GM19328 (cell line): ENCODE results near the gene UBE2J2.
A peak's percentile ranks its signal among the peaks of the same experiment; 100 is the strongest.

ENCODE experiments used
- ATAC-seq: cut with Tn5 transposase; IDR thresholded peaks from one replicate; pipeline ENCODE4 v1.9.1; 2021; ENCODE audit warnings: mild to moderate bottlenecking, moderate library complexity; ENCODE audit not compliant: unreplicated experiment

UBE2J2 gene

GRCh38 chr1:1282998-1283397 lies 9.3 kb upstream of the UBE2J2 start:
- ATAC-seq = no peak

DNA sequence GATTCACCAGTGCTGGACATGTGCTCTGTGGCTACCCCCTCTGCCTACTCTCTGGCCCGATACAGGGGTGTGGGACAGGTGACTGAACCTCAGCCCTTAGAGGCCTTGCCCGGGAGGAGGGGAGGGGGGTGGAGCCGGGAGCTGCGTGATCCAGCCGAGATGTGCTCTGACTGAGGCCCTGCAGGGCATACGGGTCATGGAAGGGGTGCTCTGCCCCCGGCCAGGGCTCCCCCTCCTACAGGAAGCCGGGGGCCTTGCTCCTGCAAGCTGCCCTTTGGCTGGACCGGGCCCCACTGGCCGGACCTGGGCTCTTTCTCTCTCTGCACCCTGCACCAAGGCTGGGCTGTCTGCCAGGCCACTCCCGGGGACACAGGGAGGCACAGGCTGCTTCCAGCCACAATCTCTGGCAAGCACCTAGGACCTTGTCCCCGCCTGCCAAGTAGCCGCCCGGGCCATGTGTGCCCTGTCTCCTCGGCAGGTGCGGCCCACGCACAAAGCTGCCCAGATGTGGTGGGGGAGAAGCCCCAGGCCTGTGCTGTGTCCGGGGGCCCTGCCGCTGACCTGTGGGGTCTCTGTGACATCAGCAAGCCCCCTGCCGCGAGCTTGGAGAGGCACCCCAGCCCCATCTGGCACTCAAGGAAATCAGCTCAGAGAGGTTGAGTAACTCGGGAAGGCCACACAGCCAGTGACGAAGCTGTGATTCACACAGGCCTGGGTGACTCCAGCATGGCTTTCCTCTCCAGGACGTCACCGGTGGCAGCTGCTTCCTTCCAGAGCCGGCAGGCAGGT lies 8.1 kb upstream of the UBE2J2 start:
- no peak for ATAC-seq

DNA sequence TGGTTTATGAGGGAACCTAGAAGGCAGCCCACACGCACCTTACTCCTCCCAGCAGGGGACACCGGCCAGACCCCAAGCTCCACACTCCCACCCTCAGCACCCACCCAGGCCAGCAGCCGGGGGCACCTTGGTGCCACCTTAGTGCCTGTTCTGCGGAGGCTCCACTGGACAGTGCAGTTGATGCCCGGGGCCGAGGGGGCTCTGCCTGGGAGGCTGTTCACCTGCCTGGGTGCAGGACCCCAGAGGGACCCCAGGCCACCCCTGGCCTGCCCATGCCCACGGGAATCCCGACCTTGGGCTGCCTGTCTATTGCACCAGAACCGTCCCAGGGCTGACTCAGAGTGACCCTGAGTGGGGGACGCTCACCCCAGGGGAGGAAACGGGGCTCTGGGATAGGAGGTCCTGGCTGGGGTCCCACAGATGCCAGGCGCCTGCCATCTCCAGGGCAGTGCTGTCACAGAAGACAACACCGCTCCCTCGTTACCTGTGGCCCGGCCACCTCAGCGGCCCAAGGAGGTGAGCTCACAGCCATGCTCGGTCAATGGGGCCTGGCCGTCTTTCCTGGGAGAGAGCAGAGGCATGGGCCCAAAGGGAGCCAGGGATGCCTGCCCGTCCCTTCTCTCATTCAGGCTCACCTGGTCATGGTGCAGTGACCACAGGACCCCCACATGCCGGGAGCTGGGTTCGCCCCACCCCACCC lies 7.3 kb upstream of the UBE2J2 start:
- ATAC-seq = no peak

GRCh38 chr1:1279028-1279427 lies 5.4 kb upstream of the UBE2J2 start:
- no peak for ATAC-seq

DNA sequence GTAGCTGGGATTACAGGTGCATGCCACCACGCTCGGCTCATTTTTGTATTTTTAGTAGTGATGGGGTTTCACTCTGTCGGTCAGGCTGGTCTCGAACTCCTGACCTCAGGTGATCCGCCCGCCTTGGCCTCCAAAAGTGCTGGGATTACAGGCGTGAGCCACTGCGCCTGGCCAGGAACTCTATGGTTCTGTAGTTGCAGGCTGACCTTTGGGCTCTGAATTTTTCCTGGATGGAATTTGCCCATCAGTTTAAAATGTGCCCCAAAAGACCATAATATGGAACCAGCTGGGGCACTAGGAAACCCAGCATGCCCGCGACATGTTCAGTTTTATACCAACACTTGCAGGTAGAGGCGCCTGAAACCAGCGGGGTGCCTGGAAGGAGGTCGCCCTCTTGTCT lies 5.0 kb upstream of the UBE2J2 start:
- ATAC-seq = no peak

DNA sequence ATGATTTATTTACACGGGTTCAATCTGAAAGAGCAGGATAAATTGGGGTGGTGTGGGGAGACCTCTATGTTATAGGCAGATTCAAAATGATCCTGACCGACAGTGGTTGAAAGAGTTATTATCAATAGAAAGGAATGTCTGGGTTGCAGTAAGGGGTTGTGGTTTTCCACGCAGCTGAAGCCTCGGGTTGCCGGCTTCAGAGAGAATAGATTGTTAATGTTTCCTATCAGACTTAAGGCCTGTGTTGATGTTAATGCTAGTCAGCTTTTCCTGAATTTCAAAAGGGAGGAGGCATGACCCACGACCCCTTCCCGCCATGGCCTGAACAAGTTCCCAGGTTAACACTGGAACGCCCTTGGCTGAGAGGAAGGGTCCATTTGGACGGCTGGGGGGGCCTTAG lies 2.2 kb upstream of the UBE2J2 start:
- no peak for ATAC-seq

- ATAC-seq = no peak
Measured at GRCh38 chr1:1274931-1275431, 1.3 kb upstream of the UBE2J2 start.

DNA sequence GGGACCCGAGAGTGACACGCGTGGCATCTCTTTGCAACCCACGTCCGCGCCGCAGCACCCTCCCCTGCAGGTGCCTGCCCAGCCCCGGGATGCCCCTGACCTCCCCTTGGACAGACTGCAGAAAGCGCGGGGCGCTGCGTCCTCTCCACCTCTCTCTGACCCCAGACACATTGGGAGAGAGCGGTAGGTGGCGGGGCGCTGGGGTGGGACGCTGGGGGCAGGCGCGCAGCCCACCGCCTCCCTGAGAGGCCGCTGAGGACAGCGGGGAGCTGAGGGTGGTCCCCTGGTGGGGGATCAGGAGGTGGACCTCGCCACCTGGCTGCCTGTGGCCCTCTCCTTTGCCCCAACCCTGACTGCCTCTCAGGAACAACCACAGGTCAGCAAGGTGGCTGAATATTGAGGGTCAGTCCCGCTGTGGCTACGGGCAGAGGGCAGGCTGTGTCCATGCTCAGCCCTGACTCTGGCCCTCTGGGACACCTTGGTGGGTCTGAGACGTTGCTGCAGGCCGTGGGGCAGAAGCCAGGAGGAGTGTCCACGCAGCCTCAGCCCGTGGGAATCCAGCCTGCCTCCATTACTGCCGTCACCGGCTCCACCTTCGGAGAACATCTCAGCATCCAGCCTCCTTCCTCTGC lies 761 bp upstream of the UBE2J2 start:
- ATAC-seq = no peak

DNA sequence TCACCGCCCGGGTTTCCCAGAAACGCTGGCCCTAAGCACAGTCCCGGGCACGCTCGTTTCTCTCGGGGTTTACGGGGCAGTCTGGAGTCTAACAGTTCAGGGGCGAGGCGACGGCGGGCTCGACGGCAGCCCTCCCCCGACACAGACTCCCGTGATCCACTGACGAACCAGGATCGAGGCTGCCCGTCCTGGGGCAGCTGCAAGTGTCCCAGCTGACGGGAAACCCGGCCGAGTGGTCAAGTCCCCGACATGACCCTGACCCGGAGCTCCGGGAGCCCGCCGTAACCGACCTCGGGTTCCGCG lies 494 bp downstream of the UBE2J2 start:
- peak; percentile 7 for ATAC-seq

GRCh38 chr1:1272341-1273208 lies 1.1 kb downstream of the UBE2J2 start:
- no peak for ATAC-seq

GRCh38 chr1:1270813-1271212 lies 2.8 kb downstream of the UBE2J2 start:
- no peak for ATAC-seq

- ATAC-seq = no peak
Measured at GRCh38 chr1:1268284-1268682, 5.4 kb downstream of the UBE2J2 start.

- ATAC-seq = no peak
Measured at GRCh38 chr1:1267488-1268283, 6.0 kb downstream of the UBE2J2 start.

- ATAC-seq = no peak
Measured at GRCh38 chr1:1264868-1265272, 8.8 kb downstream of the UBE2J2 start.

DNA sequence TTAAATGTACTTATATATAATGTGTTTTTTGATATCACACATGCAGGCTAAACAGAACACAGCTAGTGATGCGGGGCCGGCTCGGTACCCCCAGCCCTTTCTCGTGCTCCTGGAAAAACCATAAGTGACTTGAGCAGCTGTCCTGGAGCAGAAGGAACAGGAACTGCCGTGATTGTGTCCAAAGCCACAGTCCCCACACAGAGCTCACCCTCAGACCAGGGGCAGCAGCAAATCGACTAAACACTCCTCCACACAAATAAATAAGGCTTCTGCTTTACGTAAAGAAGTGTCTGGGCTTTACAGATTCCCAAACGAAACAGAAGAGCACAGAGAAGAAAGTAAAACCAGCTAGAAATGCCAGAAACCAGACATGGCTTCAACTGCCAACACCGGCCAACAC lies 9.6 kb downstream of the UBE2J2 start:
- ATAC-seq = no peak

DNA sequence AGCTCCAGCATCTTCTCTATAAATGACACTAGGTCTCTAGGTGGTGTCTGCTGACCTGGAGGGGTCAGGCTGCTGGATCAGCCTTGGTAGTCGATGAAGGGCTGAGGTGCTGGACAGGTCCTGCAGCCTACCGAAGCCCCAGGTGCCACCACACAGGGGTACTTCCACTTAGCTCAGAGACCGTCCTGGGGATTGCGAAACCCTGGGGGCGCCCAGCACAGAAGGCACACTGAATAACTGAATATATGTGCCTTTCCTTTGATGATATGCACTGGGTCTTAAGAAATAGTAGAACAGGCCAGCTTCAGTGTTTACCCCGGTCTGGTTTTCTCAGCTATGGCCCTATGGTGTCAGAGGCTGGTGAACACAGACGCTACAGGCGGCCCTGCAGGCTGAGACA lies 10.9 kb downstream of the UBE2J2 start:
- ATAC-seq = no peak

DNA sequence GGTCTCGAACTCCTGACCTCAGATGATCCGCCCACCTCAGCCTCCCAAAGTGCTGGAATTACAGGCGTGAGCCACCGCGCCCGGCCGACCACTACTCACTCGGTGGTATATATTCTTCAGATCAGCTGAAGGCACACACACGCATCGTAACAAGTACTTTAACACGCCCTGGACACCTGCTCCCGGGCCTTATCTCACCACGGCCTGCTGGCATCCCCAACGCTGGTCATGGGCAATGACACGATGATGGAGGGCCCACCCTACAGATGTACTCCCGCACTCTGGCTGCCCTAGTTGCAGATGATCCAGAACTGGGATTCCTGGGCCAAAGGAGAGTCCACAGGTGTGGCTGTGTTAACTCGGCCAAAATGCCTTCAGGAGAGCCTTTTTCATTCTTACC lies 11.6 kb downstream of the UBE2J2 start:
- no peak for ATAC-seq

DNA sequence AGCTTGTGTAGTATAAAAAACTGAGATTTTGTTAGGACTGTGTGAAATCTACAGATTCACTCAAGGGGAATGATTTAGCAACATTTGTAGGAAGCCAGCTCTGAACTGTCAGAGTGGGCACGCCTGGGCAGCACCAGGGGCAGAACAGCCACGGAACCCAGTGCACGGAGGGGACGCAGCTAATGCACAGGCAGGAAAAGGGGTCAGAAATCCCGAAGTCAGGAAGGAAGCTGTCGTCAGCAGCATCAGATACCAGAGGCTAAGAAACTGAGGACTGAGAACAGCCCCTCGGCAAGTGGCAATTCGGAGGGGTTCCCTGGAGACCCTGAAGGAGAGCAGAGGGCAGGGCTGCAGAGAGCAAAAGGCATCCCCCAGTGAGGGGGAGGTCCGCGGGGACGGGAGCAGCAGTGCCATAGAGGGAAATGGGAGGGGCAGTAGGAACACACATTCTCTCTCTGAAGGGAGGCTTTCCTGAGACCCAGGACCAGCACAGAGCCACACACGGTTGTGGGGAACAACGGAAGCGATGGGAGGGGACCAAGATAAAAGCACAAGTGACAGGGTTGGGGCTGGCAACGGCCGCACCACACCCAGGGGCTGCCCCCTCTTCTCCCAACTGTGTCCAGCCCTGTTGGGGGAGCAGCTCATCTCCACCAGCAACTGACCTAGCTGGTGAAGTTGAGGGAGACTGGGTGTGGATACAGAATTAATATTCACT lies 12.7 kb downstream of the UBE2J2 start:
- no peak for ATAC-seq

GRCh38 chr1:1259951-1260600 lies 13.6 kb downstream of the UBE2J2 start:
- no peak for ATAC-seq
